GM12873 (cell line): Measurements from ENCODE around the gene AFF1.

ENCODE experiments used
- CTCF ChIP-seq: IDR thresholded peaks from 2 replicates; pipeline ENCODE4 v1.5.1; 2012; ENCODE audit warnings: low read depth, mild to moderate bottlenecking, moderate library complexity, low read length, control low read depth; ENCODE audit not compliant: insufficient read depth; ENCODE audit errors: missing control alignments

The AFF1 gene

GRCh38 chr4:87054900-87055299 lies 120.1 kb downstream of the AFF1 start:
- TF ChIP-seq CTCF = no peak

- no peak for TF ChIP-seq CTCF
These were observed 120.5 kb downstream of the AFF1 start for GRCh38 chr4:87055311-87055710.

GRCh38 chr4:87056881-87057280 lies 122.1 kb downstream of the AFF1 start:
- no peak for TF ChIP-seq CTCF

GRCh38 chr4:87057835-87058355 lies 123.1 kb downstream of the AFF1 start:
- TF ChIP-seq CTCF = no peak

GRCh38 chr4:87058356-87059073 lies 123.7 kb downstream of the AFF1 start:
- TF ChIP-seq CTCF = peak; percentile 48

GRCh38 chr4:87060957-87061356 lies 126.1 kb downstream of the AFF1 start:
- TF ChIP-seq CTCF = no peak

- TF ChIP-seq CTCF = no peak
These were observed 130.2 kb downstream of the AFF1 start for GRCh38 chr4:87065021-87065420.
